ENCODE data around the gene NPBWR2.

Gene NPBWR2

GRCh38 chr20:64106981-64107735 is at the start of gene NPBWR2:
Gene NPBWR2 (minus strand): TSS chr20:64107565. CDS start chr20:64106831, 734 bp downstream.
- DNase-seq (ENCODE audit: low read depth in 2 of 2) = no peak

- no peak for DNase-seq (ENCODE audit: low read depth in 2 of 2)
Measured at GRCh38 chr20:64156136-64156885, 48.9 kb upstream of the NPBWR2 start.

- no peak for DNase-seq (ENCODE audit: low read depth in 2 of 2)
Measured at GRCh38 chr20:64155258-64156135, 48.1 kb upstream of the NPBWR2 start.

GRCh38 chr20:64154590-64155257 is 47.4 kb upstream of the NPBWR2 start:
- DNase-seq (ENCODE audit: low read depth in 2 of 2) = no peak

GRCh38 chr20:64153861-64154589 is 46.7 kb upstream of the NPBWR2 start:
- no peak for DNase-seq (ENCODE audit: low read depth in 2 of 2)

- DNase-seq (ENCODE audit: low read depth in 2 of 2) = no peak
Measured at GRCh38 chr20:64153410-64153809, 46.0 kb upstream of the NPBWR2 start.

- no peak for DNase-seq (ENCODE audit: low read depth in 2 of 2)
Measured at GRCh38 chr20:64152906-64153305, 45.5 kb upstream of the NPBWR2 start.

- no peak for DNase-seq (ENCODE audit: low read depth in 2 of 2)
Measured at GRCh38 chr20:64151633-64152530, 44.5 kb upstream of the NPBWR2 start.

GRCh38 chr20:64150756-64151632 is 43.6 kb upstream of the NPBWR2 start:
- DNase-seq (ENCODE audit: low read depth in 2 of 2) = no peak

- no peak for DNase-seq (ENCODE audit: low read depth in 2 of 2)
Measured at GRCh38 chr20:64149809-64150560, 42.6 kb upstream of the NPBWR2 start.

GRCh38 chr20:64149141-64149540 is 41.8 kb upstream of the NPBWR2 start:
- no peak for DNase-seq (ENCODE audit: low read depth in 2 of 2)

- DNase-seq (ENCODE audit: low read depth in 2 of 2) = no peak
Measured at GRCh38 chr20:64148581-64148980, 41.2 kb upstream of the NPBWR2 start.

GRCh38 chr20:64146936-64147477 is 39.6 kb upstream of the NPBWR2 start:
- DNase-seq (ENCODE audit: low read depth in 2 of 2) = no peak

- no peak for DNase-seq (ENCODE audit: low read depth in 2 of 2)
Measured at GRCh38 chr20:64146301-64146935, 39.1 kb upstream of the NPBWR2 start.

- DNase-seq (ENCODE audit: low read depth in 2 of 2) = no peak
Measured at GRCh38 chr20:64145458-64146300, 38.3 kb upstream of the NPBWR2 start.

GRCh38 chr20:64144144-64144912 is 37.0 kb upstream of the NPBWR2 start:
- no peak for DNase-seq (ENCODE audit: low read depth in 2 of 2)
